ENCODE measurements around the gene BCORL1.

Gene BCORL1

DNA sequence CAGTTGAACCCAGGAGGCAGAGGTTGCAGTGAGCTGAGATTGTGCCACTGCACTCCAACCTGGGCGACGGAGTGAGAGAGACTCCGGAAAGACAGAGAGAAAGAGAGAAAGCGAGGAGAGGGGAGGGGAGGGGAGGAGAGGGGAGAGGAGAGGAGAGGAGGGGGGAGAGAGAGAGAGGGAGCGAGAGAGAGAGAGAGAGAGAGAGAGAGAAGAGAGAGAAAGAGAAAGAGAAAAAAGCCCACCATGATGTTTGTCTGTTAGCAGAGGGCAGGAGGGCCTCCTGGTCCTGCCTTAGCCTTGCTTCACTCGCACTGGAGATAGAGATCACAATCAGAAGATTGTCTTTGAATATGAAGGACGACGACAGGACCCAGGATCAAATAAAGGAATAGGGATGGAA is 18.7 kb upstream of the BCORL1 start:
- DNase-seq: no peak

DNA sequence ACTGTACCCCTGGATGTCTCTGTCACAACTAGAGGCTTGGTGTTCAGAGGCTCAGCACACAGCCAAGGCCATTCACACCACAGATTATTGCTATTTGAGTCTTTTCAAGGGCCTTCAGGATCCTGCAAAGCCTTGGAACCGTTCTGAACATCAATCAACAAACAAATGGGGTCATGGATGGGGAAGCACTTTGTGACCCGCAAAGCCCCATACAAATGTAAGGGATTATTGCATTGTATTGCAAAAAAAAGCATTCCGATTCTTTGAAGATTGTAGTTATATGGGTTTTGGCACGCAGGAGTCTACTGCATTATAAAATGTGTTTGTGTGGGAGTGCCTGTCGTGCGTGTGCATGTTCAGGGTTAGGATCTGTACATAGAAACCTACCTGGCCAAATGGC is 17.3 kb upstream of the BCORL1 start:
- DNase-seq: no peak

DNA sequence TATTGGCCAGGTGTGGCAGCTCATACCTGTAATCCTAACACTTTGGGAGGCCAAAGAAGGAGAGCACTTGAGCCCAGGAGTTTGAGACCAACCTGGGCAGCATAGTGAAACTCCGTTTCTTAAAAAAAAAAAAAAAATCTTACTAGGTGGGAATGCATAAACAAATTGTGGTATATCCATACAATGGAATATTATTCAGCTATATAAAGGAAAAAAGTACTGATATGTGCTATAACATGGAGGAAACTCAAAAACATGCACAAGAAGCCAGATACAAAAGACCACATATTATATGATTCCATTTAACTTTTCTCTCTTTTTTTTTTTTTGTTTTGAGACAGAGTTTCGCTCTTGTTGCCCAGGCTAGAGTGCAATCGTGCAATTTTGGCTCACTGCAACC is 13.5 kb upstream of the BCORL1 start:
- no peak for DNase-seq

DNA sequence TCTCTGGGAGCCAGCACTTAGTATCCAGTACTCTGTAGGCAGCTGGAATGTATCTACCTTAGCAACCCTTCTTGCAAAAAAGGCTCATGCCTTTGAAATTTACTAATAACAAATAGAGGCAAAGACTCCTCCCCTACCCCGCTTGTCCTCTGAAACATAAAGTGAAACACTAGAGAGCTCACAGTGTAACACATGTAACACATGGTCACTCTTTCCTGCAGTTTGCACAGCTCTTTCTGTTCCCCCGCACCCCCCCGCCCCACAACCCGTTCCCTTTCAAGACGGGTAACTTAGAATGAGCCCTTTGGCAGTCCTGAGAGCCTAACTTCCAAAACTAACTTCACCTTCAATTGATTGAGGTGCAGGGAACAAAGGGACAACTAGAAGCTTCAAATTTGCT is 6.0 kb upstream of the BCORL1 start:
- DNase-seq: no peak

DNA sequence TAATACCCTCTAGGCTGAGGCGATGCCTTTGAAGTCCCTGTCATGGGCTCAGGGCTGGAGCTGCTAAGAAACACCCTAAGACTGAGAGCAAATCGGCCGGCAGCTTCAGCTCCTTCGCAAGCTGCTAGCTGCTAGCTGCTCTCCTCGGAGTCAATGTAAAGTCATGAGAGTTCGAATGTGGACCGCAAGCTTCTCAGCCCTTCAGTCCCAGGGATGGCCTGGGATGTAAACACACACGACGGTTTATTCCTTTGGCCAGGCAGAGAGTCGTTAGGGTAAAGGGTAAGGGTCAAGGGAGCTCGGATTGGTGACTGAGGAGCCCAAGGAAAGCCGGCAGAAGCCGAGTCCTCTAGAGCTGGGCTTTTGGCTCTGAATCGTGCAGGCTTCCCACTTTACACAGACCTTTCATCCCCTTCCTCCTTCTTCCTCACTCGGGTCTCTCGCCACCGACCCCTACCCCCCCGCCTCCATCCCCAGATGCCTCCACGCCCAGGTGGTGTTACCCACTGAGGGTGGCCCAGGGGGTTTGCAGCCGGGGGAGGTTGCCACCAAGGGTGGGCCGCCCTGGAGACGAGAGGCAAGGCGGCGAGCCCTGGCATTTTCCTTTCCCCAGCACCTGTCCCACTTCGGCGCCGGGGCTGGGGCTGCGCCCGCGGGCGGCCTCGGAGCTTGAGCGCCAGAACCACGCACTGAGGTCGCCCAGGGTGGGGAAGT is 3.1 kb upstream of the BCORL1 start:
- no peak for DNase-seq

DNA sequence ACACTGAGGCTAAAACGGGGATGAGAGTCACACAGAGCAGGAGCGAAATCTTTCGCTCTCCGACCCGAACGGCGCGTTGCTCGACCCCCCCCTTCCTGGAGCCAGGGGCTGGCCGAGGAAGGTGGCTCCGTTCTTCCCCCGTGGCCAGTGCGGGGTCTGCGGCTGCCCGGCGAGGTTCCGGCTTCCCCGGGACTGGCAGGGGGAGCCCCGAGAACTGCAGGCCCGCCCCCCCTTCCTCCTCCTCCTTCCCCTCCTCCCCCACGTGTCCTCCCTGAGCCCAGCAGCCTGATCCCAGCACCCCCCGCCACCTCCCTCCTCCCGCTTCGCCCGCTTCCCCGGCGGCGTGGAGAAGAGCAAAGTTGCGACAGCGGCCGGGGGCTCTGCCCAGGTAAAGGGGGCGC is 2.4 kb upstream of the BCORL1 start:
- DNase-seq: no peak

DNA sequence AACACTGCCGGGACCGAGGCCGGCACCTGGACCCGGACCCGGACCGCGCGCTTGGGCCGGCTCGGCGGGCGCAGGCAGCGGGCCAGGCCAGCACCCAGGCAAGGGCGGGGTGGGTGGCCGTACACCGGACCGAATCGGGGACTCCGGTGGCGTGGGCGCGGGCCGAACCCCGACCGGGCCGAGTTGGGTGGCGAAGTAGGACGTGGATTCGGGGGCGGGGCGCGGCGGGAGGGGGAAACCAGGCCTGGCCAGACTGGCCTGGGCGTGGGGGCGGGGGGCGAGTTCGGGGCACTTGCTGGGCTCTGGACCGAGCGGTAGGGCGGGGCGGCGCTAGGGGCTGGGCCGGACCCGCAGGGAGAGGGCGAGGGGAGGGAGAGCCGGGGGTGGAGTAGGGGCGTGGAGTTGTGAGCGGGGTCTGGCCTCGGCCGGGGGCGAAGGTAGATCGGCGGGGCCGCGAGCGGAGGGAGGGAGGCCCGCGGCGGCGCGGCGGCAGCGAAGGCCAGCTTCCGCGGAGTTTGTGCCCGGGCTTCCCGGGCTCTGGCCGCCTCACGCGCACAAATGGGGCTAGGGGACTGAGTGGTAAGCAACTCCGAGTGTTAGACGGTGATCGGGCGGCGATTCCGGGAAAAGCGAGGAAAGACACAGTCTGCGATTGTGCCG is 1.8 kb upstream of the BCORL1 start:
- no peak for DNase-seq

DNA sequence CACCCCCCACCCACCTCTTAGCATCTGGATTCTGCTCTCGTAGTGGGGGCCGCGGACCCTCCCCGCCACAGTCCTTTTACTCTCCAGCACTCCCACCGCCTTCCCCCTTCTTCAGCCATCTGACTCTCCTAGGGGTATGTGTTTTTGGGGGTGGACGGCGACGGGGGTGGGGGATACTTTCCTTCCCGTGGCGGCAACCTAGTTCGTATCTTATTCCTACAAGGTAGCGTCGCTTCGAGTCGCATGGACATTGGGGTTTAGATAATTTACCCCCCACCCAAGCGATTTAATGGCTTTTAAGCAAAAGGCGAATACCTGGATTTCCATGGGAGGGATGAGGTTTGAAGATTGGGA is 1.3 kb upstream of the BCORL1 start:
- DNase-seq: no peak

DNA sequence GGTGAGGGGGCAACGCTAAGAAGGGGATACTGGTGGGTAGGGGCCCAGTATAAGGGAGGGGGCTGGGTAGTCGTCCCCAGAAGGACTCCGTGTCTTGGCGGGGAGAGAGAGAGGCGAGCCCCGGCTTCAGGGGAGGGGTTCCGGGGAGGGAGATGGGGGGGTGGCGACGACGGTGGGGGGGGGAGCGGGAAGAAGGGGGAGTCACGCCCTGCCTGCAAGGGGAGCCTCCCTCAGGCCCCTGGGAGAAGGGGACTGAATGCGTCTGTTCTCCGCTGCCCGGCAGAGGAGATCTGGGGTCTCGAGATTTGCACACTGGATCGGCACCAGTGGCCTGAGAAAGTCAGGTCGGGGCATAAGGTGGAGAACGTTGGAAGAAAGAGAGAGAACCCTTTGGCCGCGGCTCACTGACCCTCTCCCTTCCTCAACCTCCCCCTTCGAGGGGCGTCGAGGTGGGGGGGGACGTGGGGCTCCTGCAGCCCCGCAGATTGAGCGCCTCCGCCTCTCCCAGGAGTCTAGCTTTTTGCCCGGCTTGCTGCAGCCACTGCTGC is 609 bp upstream of the BCORL1 start:
- DNase-seq: no peak

DNA sequence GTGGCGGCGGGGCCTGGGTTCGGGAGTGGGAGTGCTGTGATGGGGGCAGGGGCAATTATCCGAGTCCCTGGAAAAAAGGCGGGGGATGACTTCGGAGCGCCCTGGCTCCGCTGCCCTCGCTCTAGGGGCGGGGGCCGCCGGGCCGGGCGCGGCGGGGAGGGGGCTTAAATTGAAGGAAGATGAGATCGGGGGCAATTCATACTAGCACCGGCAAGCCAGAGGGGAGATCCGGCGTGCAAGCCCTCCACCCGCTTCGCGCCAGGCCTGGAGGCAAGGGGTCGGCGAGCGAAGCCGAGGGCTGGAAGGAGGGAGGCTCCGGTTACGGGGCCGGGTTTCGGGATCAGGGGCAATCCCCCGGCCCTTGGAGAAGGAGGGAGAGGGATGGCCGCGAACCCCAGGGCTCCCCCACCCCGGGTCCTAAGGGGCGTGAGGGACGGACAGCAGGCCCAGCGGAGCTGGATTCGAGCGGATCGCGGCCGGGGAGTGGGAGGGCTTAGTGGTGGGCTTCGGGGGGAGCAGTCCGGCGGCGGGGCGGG is 1.2 kb downstream of the BCORL1 start:
- no peak for DNase-seq

DNA sequence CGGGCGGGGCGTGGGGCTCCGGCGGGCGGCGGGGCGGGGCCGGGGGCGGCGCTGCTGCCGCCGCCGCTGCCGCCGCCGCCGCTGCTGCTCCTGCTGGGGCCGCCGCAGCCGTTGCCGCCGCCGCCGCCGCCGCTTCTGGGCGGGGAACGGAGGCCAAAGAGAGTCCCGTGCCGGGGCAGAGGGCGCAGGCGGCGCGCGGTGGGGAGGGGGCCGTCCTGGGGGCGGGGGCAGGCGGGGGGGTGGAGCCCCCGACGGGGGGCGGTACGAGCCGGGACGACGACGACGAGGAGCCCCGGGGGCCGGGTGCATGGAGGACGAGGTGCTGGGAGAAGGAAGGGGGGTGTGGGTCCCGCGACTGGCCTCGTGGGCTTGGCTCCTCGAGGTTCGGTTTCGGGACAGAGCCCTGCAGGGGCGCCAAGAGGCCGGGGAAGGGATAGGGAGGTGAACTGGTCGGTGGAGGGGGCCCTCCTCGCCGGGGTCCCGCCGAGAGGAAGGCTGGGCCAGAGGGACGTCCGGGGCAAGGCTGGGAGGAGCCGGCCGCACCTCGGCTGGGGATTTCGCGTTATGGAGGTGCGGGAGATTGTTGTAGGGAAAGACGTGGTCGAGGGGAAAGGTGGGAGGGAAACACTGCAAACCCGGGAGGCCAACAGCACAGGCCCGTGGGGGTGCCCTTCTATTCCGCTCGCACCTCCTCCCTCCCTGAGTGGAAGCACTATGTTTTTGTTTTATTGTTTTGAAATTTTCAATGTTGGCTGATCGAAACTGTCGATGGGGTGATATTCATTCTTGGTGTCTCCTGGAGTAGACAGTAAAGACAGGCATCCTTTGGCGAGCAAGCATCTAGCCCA is 1.9 kb downstream of the BCORL1 start:
- no peak for DNase-seq

DNA sequence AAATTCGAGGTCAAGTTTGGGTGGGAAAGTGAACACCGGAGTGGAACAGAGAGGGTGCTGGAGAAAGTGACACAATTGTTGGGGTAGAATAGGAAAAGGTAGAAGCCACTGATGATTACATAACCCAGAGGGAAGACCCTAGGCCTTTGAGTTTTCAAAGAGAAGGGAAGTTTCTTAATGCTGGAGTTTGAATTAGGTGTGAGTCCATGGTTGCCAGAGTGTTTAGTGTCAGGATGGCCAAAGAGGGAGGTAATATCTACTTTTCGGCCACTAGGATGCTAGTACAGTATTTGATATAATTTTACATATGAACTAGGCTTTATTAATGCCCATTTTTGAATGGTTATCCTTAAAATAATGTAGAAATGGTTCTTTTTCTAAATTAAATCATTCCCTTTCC is 5.4 kb downstream of the BCORL1 start:
- DNase-seq: no peak

DNA sequence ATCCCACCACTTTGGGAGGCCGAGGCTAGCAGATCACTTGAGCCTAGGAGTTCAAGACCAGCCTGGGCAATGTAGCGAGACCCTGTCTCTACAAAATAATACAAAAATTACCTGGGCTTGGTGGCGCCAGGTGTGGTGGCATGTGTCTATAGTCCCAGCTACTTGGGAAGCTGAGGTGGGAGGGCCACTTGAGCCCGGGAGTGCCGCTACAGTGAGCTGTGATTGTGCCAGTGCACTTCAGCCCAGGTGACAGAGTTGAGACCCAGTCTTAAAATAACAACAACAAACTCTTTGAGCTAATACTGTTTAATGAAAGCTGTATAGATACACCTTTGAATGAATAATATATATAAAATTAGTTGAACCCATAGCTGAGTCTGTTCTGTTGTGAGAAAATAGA is 9.7 kb downstream of the BCORL1 start:
- DNase-seq: no peak

DNA sequence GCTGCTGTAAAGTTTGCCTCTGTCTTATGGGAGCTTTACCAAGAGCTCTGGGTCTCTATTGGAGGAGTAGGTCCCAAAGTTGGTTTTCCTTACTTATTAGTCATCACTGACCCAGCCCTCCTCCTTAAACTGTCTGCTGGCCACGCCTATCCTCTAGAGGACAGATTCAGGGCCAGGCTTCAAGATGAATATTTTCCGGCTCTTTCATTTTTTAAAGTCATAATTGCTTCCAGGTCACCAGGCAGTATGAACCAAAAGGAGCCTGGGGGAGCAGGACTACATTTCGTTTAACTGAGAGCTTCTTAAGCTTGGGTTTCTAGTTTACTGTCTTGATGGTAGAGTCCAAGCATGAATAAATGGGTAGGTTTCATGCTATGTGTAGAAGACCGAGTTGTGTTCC is 13.7 kb downstream of the BCORL1 start:
- no peak for DNase-seq

DNA sequence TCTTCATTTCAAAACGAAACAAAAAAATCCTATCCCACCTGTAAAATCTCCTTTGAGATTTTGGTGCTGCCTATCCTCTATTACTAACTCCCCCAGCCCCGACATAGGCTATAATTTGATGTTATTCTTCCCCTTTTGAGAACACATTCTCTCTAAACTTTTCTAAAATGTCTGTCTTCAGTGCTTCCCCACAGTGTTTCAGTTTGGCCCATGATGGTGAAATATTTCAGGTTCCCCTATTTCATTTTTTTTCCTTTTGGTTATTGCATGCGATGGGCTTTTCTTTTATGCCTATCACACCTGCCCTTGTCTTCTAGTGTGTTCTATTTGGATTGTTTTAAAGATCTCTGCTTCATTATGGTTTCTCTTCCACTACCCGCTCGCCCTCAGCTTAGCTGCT is 14.7 kb downstream of the BCORL1 start:
- DNase-seq: no peak

DNA sequence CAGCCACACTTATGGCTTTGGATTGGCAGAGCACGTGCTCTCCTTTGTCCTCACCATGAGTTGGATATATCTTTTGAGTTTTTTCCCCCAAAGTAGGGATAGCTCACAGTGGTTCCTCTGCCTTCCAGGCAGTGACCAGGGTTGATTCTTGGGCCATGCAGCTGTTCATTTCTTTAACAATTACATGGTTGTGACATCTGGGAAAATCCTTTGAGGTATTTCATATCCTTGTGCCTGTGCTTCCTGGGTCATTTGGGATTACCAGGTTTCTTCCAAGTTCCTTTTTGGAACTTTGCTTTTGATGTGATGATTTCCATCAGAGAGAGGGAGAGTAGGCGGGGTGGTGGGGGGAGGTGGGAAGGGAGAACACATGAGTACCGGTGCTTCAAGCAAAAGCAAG is 15.6 kb downstream of the BCORL1 start:
- no peak for DNase-seq

DNA sequence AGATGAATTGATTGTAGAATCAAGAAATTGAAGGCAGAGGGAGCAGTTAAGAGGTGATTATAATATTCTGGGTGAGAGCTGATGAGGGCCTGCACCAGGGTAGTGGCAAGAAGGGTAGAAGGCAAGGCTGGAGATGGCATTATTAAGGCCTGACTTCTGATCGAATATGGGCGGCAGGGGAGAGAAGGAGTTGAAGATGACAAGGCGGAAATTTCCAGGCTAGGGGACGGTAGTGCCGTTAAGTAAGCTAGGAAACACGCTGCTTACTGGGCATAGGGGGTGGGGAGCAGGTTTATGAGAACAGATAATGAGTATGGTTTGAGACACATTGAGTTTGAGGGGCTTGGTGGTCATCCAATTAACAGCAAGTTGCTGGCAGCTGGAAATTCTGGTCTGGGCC is 19.5 kb downstream of the BCORL1 start:
- DNase-seq: no peak

DNA sequence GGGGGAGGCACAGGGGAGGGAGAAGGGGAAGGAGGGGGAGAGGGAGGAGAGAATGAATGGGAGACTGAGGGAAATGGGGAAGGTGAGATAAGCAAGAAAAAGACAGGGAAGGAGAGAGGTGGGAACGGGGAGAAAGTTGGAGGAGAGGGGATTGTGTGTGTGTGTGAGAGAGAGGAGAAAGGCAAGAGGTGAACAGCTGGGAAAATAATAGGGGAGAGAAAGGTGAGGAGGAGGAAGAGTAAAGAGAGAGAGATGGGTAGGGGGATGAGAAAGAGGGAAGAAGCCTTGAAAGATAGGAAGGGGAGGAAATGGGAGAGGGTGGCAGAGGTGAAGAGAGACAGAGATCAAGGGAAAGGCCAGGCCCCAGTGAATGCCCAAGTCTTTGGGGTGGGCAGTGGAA is 20.1 kb downstream of the BCORL1 start:
- DNase-seq: no peak

DNA sequence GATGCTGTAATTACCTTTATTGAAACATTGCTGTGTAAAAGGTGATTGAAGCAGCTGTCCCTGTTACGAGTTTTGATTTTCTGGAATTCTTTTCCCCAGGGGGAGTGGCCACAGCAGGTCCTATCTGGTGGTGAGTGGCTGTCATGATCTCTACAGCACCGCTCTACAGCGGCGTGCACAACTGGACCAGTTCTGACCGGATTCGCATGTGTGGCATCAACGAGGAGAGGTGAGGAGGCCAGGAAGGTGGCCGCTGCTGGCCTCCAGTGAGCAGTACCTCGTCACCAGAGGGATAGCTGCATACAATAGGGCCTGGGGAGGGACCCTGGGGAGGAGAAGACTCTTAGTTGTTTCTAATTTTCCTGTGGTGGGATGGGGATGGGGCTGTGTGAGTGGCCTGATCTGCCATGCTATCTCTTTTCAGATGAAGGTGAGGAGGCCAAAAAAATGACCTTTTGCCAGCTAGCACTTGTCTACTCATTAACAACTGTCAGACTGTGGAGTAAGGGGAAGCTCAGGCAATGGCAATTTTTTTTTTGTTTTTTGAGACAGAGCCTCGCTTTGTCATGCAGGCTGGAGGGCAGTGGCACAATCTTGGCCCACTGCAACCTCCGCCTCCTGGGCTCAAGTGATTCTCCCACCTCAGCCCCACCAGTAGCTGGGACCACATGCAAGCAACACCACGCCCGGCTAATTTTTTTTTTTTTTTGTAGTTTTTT is 22.8 kb downstream of the BCORL1 start:
- no peak for DNase-seq

DNA sequence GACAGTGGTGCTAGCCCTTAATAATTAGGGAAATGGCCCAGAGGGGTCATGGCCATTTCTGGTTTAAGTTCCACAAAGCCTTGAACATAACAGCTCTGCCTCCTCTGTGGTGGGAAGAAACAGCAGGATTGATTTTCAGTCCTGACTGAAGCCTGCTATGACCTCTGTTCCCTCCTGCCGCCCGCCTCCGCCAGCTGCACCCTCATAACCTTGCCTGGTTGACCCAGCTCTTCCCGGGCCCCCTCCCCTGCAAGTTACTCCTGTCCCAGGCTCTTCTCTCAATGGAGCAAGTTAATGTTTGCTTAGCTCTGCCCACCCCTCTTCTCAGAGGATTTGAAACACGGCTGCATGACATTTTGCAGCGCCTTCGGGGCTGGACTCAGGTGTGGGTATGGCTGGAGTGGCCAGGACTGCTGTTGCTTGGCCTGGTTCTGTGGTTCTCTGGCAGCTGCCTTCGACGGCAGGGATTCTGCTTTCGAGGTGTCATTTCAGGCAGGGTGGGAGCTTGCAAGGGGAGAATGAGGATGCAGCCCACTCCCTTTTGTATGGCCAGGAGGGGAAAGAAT is 27.3 kb downstream of the BCORL1 start:
- no peak for DNase-seq

DNA sequence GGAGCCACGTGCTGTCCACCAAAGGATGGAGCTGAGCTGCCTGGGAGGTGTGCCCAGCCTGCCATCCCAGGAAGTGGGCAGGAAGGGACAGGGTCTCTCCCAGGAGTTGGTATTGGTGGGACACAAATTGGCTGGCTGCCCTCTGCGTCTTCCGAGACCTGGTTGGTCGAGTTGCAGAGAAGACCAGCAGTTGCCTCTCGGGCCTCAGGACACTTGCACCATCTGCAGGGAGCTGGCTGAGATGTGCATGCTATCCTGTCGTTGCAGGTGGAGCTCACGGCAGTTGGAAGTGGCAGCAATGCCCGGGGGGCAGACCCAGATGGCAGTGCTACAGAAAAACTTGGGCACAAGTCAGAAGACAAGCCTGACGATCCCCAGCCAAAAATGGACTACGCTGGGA is 30.2 kb downstream of the BCORL1 start:
- no peak for DNase-seq

DNA sequence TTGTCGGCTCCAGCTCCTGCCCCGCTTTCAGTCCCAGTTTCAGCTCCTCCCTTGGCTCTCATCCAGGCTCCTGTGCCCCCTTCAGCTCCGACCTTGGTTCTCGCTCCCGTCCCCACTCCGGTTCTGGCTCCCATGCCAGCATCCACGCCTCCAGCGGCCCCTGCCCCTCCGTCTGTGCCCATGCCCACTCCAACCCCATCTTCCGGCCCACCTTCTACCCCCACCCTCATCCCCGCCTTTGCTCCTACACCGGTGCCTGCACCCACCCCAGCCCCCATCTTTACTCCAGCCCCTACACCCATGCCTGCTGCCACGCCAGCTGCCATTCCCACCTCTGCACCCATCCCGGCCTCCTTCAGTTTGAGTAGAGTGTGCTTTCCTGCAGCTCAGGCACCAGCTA is 31.2 kb downstream of the BCORL1 start:
- no peak for DNase-seq

DNA sequence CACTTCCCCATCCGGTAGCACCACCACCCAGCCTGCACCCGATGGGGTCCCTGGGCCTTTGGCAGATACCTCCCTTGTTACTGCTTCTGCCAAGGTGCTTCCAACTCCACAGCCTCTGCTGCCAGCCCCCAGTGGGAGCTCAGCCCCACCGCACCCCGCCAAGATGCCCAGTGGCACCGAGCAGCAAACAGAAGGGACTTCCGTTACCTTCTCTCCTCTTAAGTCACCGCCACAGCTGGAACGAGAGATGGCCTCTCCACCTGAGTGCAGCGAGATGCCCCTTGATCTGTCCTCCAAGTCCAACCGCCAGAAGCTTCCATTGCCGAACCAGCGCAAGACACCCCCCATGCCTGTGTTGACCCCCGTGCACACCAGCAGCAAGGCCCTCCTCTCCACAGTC is 31.9 kb downstream of the BCORL1 start:
- DNase-seq: no peak
